Measurements from ENCODE around the gene CNGA3. TPM values are rescaled to one million over a fixed set of nuclear protein-coding genes. Genes with fewer than 3 reads are reported as not detected.

The CNGA3 gene
- total and polyA plus RNA-seq, 10 of the 15 experiments (the other 5 are each of a cell fraction or from before 2014, with no cell fraction given) = not detected

DNA sequence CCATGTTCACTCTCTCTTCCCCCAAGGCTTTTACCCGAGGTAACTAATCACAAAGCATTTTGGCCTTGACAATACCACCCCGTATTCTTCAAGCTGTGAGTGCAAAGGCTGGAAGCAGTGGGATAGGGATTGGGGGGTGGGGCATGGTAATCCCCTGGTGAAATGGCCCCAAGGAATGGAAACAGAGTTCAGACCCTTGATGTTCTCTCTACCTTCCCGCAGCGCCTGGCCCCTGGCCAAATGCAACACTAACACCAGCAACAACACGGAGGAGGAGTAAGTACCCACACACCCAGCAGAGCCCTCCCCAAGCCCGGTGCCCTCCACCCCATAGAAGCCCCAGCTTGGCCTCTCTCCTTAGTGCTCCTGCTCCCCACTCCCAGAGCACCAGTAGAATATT lies 36.9 kb downstream of the CNGA3 start:
- no peak for FAIRE-seq
- Histone ChIP-seq H3K36me3 (ENCODE audit: control insufficient read depth in 2 of 2, insufficient read depth in 2 of 2, low read length in 1 of 2) (no peaks in the 10 kb centered on the region), H3K9me3 (replicated peaks; ENCODE audit: control insufficient read depth, insufficient read depth, low read length) (no peaks in the 10 kb centered on the region; the same call in 2 of the 3 replicates), H3K4me2 (ENCODE audit: control insufficient read depth, insufficient read depth) (no peak overlapping the region), H4K20me1 (ENCODE audit: control insufficient read depth, insufficient read depth) (no peaks in the 10 kb centered on the region), H3K27me3 (replicated peaks in 1 of 2; ENCODE audit: control insufficient read depth in 2 of 2, insufficient read depth in 2 of 2, low read length in 1 of 2) (peaks cover 0 to 4% of the 10 kb centered on the region in 2 experiments; a peak in 3 of 4 replicates), H3K79me2 (ENCODE audit: control insufficient read depth, insufficient read depth, low read length) (no peaks in the 10 kb centered on the region), H3K4me1 (ENCODE audit: control insufficient read depth, insufficient read depth, low read length) (no peaks in the 10 kb centered on the region), H3K4me3 (no peak overlapping the region), H3K27ac (ENCODE audit: control insufficient read depth, insufficient read depth) (no peak overlapping the region), H2AFZ (ENCODE audit: control insufficient read depth, low read depth, low read length) (no peak overlapping the region), H3K9ac (ENCODE audit: control insufficient read depth, insufficient read depth, low read length) (no peak overlapping the region)
- intact Hi-C loops (cut with micrococcal nuclease; ENCODE audit: unreplicated experiment) = loop anchor here (10.0 kb wide), 1 partner anchor 428 kb away; no protein-coding TSS in a partner anchor
- ChIA-PET RAD21 (ENCODE audit: unreplicated experiment) (interaction anchor here (3.1 kb wide), 1 partner anchor 642 kb away, joined by 22 read pairs; no protein-coding TSS in a partner anchor), POLR2A (no interaction called here), SMC1A (ENCODE audit: uncharacterized antibody, unreplicated experiment) (interaction anchor here (2.6 kb wide), 1 partner anchor 642 kb away, joined by 17 read pairs; no protein-coding TSS in a partner anchor), CTCF (interaction anchor here (1.1 to 6.2 kb wide), 4 partner anchors 31 to 684 kb away, joined by 3 to 43 read pairs (median 24); no protein-coding TSS in a partner anchor)
- no TSS peak for BruUV-seq (replicated peaks)
- in situ Hi-C loops (cut with MboI) = loop anchor here (5.0 to 10.0 kb wide), 2 partner anchors 576 to 648 kb away; no protein-coding TSS in a partner anchor
- DNase-seq (ENCODE audit: low read depth, low spot score) = no peak
- TF ChIP-seq CREB1 (IDR thresholded peaks at IDR 0.05; ENCODE audit: low read depth) = no peak
- TF ChIP-seq PAX8 (IDR thresholded peaks at IDR 0.05) = no peak
- no peak for TF ChIP-seq KDM1A (IDR thresholded peaks at IDR 0.05; ENCODE audit: borderline replicate concordance)
- TF ChIP-seq SMARCA5 (IDR thresholded peaks at IDR 0.05) = no peak
- no peak for TF ChIP-seq RBBP5 (conservative IDR thresholded peaks at IDR 0.05)
- no peak for TF ChIP-seq YBX1 (IDR thresholded peaks at IDR 0.05)
- TF ChIP-seq, protein P1, sequence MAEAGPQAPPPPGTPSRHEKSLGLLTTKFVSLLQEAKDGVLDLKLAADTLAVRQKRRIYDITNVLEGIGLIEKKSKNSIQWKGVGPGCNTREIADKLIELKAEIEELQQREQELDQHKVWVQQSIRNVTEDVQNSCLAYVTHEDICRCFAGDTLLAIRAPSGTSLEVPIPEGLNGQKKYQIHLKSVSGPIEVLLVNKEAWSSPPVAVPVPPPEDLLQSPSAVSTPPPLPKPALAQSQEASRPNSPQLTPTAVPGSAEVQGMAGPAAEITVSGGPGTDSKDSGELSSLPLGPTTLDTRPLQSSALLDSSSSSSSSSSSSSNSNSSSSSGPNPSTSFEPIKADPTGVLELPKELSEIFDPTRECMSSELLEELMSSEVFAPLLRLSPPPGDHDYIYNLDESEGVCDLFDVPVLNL (IDR thresholded peaks at IDR 0.05; ENCODE audit: low read depth, low read length) = no peak
- TF ChIP-seq SMC3 (IDR thresholded peaks at IDR 0.05; ENCODE audit: borderline replicate concordance, low read length) = no peak
- TF ChIP-seq HDAC6 (IDR thresholded peaks at IDR 0.05; ENCODE audit: unreplicated experiment) = no peak
- no peak for TF ChIP-seq PAX5 (IDR thresholded peaks at IDR 0.05; ENCODE audit: borderline replicate concordance, low read depth, low read length)
- TF ChIP-seq, protein P2, sequence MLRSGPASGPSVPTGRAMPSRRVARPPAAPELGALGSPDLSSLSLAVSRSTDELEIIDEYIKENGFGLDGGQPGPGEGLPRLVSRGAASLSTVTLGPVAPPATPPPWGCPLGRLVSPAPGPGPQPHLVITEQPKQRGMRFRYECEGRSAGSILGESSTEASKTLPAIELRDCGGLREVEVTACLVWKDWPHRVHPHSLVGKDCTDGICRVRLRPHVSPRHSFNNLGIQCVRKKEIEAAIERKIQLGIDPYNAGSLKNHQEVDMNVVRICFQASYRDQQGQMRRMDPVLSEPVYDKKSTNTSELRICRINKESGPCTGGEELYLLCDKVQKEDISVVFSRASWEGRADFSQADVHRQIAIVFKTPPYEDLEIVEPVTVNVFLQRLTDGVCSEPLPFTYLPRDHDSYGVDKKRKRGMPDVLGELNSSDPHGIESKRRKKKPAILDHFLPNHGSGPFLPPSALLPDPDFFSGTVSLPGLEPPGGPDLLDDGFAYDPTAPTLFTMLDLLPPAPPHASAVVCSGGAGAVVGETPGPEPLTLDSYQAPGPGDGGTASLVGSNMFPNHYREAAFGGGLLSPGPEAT (IDR thresholded peaks at IDR 0.05; ENCODE audit: low read depth) = no peak
- TF ChIP-seq, protein P3, sequence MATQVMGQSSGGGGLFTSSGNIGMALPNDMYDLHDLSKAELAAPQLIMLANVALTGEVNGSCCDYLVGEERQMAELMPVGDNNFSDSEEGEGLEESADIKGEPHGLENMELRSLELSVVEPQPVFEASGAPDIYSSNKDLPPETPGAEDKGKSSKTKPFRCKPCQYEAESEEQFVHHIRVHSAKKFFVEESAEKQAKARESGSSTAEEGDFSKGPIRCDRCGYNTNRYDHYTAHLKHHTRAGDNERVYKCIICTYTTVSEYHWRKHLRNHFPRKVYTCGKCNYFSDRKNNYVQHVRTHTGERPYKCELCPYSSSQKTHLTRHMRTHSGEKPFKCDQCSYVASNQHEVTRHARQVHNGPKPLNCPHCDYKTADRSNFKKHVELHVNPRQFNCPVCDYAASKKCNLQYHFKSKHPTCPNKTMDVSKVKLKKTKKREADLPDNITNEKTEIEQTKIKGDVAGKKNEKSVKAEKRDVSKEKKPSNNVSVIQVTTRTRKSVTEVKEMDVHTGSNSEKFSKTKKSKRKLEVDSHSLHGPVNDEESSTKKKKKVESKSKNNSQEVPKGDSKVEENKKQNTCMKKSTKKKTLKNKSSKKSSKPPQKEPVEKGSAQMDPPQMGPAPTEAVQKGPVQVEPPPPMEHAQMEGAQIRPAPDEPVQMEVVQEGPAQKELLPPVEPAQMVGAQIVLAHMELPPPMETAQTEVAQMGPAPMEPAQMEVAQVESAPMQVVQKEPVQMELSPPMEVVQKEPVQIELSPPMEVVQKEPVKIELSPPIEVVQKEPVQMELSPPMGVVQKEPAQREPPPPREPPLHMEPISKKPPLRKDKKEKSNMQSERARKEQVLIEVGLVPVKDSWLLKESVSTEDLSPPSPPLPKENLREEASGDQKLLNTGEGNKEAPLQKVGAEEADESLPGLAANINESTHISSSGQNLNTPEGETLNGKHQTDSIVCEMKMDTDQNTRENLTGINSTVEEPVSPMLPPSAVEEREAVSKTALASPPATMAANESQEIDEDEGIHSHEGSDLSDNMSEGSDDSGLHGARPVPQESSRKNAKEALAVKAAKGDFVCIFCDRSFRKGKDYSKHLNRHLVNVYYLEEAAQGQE (IDR thresholded peaks at IDR 0.05; ENCODE audit: low read depth, low read length) = no peak
- TF ChIP-seq, protein P4, sequence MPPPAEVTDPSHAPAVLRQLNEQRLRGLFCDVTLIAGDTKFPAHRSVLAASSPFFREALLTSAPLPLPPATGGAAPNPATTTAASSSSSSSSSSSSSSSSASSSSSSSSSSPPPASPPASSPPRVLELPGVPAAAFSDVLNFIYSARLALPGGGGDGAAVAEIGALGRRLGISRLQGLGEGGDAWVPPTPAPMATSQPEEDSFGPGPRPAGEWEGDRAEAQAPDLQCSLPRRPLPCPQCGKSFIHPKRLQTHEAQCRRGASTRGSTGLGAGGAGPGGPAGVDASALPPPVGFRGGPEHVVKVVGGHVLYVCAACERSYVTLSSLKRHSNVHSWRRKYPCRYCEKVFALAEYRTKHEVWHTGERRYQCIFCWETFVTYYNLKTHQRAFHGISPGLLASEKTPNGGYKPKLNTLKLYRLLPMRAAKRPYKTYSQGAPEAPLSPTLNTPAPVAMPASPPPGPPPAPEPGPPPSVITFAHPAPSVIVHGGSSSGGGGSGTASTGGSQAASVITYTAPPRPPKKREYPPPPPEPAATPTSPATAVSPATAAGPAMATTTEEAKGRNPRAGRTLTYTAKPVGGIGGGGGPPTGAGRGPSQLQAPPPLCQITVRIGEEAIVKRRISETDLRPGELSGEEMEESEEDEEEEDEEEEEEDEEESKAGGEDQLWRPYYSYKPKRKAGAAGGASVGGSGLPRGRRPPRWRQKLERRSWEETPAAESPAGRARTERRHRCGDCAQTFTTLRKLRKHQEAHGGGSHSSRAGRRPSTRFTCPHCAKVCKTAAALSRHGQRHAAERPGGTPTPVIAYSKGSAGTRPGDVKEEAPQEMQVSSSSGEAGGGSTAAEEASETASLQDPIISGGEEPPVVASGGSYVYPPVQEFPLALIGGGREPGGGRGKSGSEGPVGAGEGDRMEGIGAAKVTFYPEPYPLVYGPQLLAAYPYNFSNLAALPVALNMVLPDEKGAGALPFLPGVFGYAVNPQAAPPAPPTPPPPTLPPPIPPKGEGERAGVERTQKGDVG (CRISPR knock-in tag; IDR thresholded peaks at IDR 0.05) = no peak
- no peak for ATAC-seq
- WGBS (ENCODE audit: insufficient coverage, insufficient replicate concordance, low lambda C conversion rate, missing lambda C conversion rate) = 30% methylated on average over 6 of the region's 6 CpGs
